Esophagus squamous epithelium (tissue), 5 donors: Measurements from ENCODE around the gene TIGD3. TPM values are rescaled to one million over a fixed set of nuclear protein-coding genes. Genes with fewer than 3 reads are reported as not detected.

Experiments used
- DNase-seq: peaks from one replicate; lab custom pipeline; 2025; lab: John Stamatoyannopoulos, UW
- H3K27ac ChIP-seq, 4 donors: fragments of 200-600 bp; sonication (generic); one replicate each; pipeline ENCODE4 v1.5.1; 2016 to 2019; ENCODE audit warnings: mild to moderate bottlenecking in 1 of 4
- H3K27me3 ChIP-seq, 4 donors: fragments of 200-600 bp; sonication (generic); 1 replicate in 3 of 4; 2 replicates in 1 of 4; pipeline versions ENCODE4 v1.5.1 to v1.6.0; 2017 to 2021; ENCODE audit warnings: antibody characterized with exemption in 1 of 4
- H3K36me3 ChIP-seq, 3 donors: fragments of 200-600 bp; sonication (generic); one replicate each; pipeline ENCODE4 v1.5.1; 2016 to 2019
- H3K4me1 ChIP-seq, 3 donors: fragments of 200-600 bp; sonication (generic); one replicate each; pipeline ENCODE4 v1.5.1; 2017 to 2019
- H3K4me3 ChIP-seq, 4 donors: fragments of 200-600 bp; sonication (generic); 1 replicate in 3 of 4; 2 replicates in 1 of 4; pipeline ENCODE4 v1.5.1; 2016 to 2019; ENCODE audit warnings: mild to moderate bottlenecking in 2 of 4, moderate library complexity in 1 of 4
- H3K9me3 ChIP-seq, 3 donors: fragments of 200-600 bp; sonication (generic); one replicate each; pipeline ENCODE4 v1.5.1; 2016 to 2019
- CTCF ChIP-seq, 6 experiments: fragments of 450-650 bp in 4 of 6; fragments of 200-600 bp in 2 of 6; sonication (generic) in 2 of 6; IDR thresholded peaks; one replicate each; pipeline ENCODE4 v1.5.1; 2016 to 2019; ENCODE audit warnings: antibody characterized with exemption in 6 of 6, mild to moderate bottlenecking in 4 of 6, moderate library complexity in 4 of 6
- POLR2A ChIP-seq, 4 donors: fragments of 450-650 bp; IDR thresholded peaks; one replicate each; pipeline ENCODE4 v1.6.1; 2017; ENCODE audit warnings: antibody characterized with exemption in 4 of 4, mild to moderate bottlenecking in 4 of 4, moderate library complexity in 3 of 4
- WGBS, 2 donors: methylation state at CpG; one replicate each; pipeline ENCODE4 v1.1.5; 2018; 5-methylcytosine and 5-hydroxymethylcytosine counted together
- intact Hi-C: fragments of 100-400 bp; cut with DNase I; formaldehyde crosslinking; loops from one replicate; pipeline ENCODE4 v1.15.0; 2022
- total RNA-seq, 4 donors: library from RNA; depleted of rRNA; stranded (reverse); fragments of >200 nt; gene quantifications; one replicate each; pipeline ENCODE4 v1.1.0, GENCODE V29; 2016
- donor health status: DM: yes; HTN: yes; CAD: no.

The TIGD3 gene
- total RNA-seq = 1 to 10 TPM in 1 of 4 donors, under 1 TPM in 3; 0.13 to 1.3 (median 0.56) TPM

- Histone ChIP-seq H3K4me1 (peaks cover 18 to 28% (median 20%) of the 10 kb centered on the region in 3 donors), H3K27ac (peak within 1 kb of the TSS; percentile 47 to 78 (median 66)), H3K9me3 (no peaks in the 10 kb centered on the region), H3K36me3 (peaks cover 10 to 35% (median 13%) of the 10 kb centered on the region in 3 donors), H3K27me3 (peaks cover 0 to 13% (median 0%) of the 10 kb centered on the region in 4 donors), H3K4me3 (peak within 1 kb of the TSS; percentile 56 to 91 (median 64))
- intact Hi-C loops = no loop called here
- DNase-seq = peak; percentile 76
- 0% methylated on average over 8 of the region's 79 CpGs; no CpG with 5 or more reads in 1 of the 2 donors for WGBS, 2 donors
- TF ChIP-seq POLR2A (IDR thresholded peaks at IDR 0.05) (peak in 3 of 4 donors; percentile 47 to 90 (median 83)), CTCF (IDR thresholded peaks at IDR 0.05) (peak in 1 of 6 experiments; percentile 15)
These were observed at the start of gene TIGD3 for GRCh38 chr11:65354265-65355012. TSS of gene TIGD3 (plus strand) at chr11:65354751. CDS start at chr11:65355809, 1,058 bp downstream.

GRCh38 chr11:65305501-65306268 lies 48.9 kb upstream of the TIGD3 start:
- H3K27ac ChIP-seq = peak overlapping the region in 3 of 4 donors; percentile 61 to 77 (median 73)
- DNase-seq = no peak
- H3K27me3 ChIP-seq = no peaks in the 10 kb centered on the region
- intact Hi-C loops = no loop called here
- H3K36me3 ChIP-seq = no peaks in the 10 kb centered on the region
- H3K4me1 ChIP-seq = peaks cover 14 to 74% (median 32%) of the 10 kb centered on the region in 3 donors
- TF ChIP-seq CTCF (IDR thresholded peaks at IDR 0.05) = no peak
- no peaks in the 10 kb centered on the region for H3K9me3 ChIP-seq
- WGBS, 2 donors = 66% methylated on average over 12 to 14 of the region's 17 CpGs
- H3K4me3 ChIP-seq = no peak overlapping the region

- peak overlapping the region in 2 of 4 donors; percentile 21 to 72 for H3K27ac ChIP-seq
- intact Hi-C loops = no loop called here
- peaks cover 9 to 71% (median 34%) of the 10 kb centered on the region in 3 donors for H3K4me1 ChIP-seq
- no peaks in the 10 kb centered on the region for H3K36me3 ChIP-seq
- H3K4me3 ChIP-seq = no peak overlapping the region
- H3K9me3 ChIP-seq = no peaks in the 10 kb centered on the region
- TF ChIP-seq CTCF (IDR thresholded peaks at IDR 0.05) (no peak), POLR2A (IDR thresholded peaks at IDR 0.05) (no peak)
- WGBS, 2 donors = 82 to 84% methylated on average over 6 of the region's 6 CpGs
- no peaks in the 10 kb centered on the region for H3K27me3 ChIP-seq
- DNase-seq = no peak
These were observed 47.0 kb upstream of the TIGD3 start for GRCh38 chr11:65307298-65308229.

- no peaks in the 10 kb centered on the region for H3K9me3 ChIP-seq
- peak overlapping the region in 2 of 4 donors; percentile 21 to 72 for H3K27ac ChIP-seq
- H3K4me3 ChIP-seq = no peak overlapping the region
- WGBS, 2 donors = 20 to 36% methylated on average over 1 to 4 of the region's 7 CpGs
- no peaks in the 10 kb centered on the region for H3K36me3 ChIP-seq
- TF ChIP-seq CTCF (IDR thresholded peaks at IDR 0.05) (no peak), POLR2A (IDR thresholded peaks at IDR 0.05) (no peak)
- H3K27me3 ChIP-seq = peaks cover 0 to 3% (median 0%) of the 10 kb centered on the region in 4 donors
- no peak for DNase-seq
- peaks cover 9 to 76% (median 34%) of the 10 kb centered on the region in 3 donors for H3K4me1 ChIP-seq
- intact Hi-C loops = no loop called here
These were observed 46.2 kb upstream of the TIGD3 start for GRCh38 chr11:65308281-65308891.
